Measurements from ENCODE around the gene TRAPPC14.
"Not testable (repeated sequence)": the region's sequence is repeated elsewhere in the genome, so short reads cannot be mapped to it uniquely, and the experiment has no call there.

The TRAPPC14 gene

DNA sequence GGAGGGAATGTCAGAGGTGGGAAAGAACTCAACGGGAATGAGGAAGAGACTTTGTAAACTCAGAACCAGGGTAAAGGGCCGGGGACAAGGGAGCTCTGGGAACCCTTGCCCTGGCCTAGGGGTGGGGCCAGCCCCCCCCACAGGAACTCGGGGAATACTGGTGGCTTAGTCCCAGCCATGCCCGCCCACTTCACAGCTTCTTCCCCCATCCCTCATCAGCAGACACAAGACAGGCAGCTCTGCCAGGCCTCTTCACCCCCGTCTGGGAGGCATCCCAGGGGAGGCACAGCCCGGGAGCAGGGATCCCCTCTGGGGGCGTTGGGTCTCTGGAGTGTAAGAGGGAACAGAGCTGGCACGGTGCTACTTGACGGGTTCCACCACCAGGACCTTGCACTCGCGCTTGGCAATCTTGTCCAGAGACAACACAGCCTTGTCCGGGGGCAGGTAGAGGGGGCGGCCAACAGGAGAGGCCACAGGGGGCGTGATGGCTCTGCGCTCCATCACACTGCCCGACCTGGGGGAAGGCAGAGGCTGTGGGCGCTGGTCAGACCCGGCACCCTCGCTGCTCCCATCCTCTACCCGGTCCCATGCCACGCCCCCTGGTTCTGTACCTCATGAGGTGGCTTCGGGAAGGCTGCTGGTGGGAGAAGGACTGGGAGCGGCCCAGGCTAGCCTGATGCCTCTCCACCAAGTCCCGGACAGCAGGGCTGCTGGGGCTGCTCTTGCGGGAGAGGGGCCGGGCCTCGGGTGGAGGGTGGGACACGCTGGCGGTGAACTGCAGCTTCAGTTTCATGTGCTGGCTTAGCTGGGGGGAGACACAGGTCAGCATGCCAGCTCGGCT is 3.7 kb downstream of the TRAPPC14 start:
- DNase-seq, result peak in 1 of 56 donors; percentile 6

DNA sequence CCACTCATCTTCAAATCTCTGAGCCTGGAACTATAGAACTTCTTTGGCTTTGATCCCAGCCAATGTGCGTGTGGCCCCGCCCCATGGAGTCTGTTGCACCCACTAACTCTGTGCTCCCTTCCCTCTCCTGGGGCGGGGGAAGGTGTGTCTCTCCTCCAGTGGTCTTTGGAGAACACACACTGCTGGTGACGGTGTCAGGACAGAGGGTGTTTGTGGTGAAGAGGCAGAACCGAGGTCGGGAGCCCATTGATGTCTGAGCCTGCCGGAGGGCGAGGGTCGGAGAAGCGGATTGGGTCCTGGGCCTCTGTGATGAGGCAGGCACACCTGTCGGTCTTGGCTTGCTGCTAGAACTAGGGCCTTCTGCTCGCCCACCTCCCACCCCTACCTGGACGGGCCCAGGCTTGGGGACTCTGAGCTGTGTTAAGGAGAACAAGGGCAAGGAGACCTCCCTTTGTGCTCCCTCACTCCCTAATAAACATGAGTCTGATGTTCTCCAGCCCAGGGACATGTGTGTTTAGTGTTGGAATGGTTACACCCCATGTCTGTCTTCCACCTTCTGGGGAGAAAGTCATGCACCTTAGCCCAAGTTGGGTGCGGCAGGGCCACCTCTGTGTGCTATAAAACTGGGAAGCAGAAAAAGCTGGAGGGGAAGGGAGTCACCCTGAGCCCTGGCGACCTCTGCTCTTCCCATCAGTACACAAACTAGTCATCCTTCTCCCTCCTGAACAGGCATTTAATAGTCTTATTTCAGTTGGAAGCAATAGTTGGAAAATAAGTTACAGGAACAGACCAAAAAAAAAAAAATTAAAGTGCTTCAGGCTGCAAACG is 4.6 kb downstream of the TRAPPC14 start:
- no peak for DNase-seq

- no peak for DNase-seq
These were observed 5.4 kb downstream of the TRAPPC14 start for GRCh38 chr7:100152937-100153666.

- DNase-seq, result no peak
These were observed 6.1 kb downstream of the TRAPPC14 start for GRCh38 chr7:100152404-100152803.

GRCh38 chr7:100148559-100149328 is 9.8 kb downstream of the TRAPPC14 start, which contains the start of gene LAMTOR4:
Gene LAMTOR4, plus strand, starts transcription at chr7:100148918. Its CDS starts 55 bp downstream, at chr7:100148973.
- peak; percentile 88 to 100 (median 99) for DNase-seq

DNA sequence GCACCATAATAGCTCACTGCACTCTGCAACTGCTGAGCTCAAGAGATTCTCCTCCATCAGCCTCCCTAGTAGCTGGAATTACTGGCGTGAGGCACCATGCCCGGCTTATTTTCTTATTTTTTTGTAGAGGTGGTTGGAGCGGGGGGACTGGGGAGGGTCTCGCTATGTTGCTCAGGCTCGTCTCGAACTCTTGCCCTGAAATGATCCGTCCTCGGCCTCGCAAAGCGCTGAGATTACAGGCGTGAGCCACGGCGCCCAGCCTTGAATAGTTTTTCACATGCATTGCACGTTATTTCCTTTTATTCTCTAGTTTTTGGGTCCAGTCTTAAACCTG is 10.3 kb downstream of the TRAPPC14 start:
- DNase-seq, result no peak

DNA sequence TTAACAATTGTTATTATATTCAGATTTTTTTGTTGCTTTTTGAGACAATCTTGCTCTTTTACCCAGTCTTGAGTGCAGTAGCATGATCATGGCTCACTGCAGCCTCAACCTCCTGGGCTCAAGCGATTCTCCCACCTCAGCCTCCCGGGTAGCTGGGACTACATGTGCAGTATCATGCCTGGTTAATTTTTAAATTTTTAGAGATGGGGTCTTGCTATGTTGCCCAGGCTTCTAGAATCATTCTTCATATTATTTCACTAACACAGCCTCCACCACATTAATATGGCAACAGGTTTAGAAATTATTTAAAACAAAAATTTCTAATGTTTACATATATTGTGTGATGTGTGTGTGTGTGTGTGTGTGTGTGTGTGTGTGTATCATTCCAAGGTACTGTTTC is 11.2 kb downstream of the TRAPPC14 start:
- no peak for DNase-seq

DNA sequence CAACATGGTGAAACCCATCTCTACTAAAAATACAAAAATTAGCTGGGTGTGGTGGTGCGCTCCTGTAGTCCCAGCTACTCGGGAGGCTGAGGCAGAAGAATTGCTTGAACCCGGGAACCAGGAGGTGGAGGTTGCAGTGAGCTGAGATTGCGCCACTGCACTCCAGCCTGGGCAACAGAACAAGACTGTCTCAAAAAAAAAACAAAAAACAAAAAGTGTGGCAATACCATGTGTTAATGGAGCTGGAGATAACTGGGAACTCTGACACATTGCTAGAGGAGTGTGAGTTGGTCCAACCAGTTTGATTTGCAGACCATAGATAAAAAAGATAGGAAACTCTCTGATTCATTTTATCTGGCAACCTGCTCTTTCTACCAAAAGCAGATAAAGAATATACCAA is 12.2 kb downstream of the TRAPPC14 start:
- not testable (repeated sequence) for DNase-seq

DNA sequence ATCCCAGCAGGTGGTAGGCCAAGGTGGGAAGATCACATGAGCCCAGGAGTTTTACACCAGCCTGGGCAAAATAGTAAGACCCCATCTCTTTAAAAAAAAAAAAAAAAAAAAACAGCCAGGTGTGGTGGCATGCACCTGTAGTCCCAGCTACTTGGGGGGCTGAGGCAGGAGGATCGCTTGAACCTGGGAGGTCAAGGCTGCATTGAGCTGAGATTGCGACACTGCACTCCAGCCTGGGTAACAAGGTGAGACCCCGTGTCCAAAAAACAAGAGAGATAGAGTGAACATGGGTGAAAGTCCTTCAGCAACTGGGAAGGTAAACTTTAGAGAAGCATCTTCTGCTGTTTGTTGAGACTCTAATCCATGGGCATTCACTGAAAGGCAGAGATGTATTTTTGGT is 16.1 kb downstream of the TRAPPC14 start:
- DNase-seq, result no peak

DNA sequence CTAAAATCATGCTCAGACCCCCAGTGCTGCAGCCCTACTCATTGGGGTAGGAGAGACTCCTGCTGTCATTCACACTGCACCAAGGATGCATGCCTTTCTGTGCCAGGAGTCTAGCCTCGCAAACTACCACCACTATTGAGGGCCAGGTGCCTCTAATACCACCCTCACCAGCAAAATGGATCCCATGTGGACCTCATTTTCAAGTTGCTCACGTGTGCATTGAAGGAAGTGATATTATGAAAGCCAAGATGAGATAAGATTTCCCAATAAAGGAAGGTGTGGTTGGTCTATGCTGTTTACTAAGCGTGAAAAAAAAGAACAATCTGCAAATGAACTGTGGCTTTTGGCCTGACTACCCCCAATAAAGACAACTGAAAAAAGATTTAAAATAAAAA is 17.0 kb downstream of the TRAPPC14 start:
- DNase-seq, result no peak

GRCh38 chr7:100137851-100138760 is 20.4 kb downstream of the TRAPPC14 start:
- no peak for DNase-seq

GRCh38 chr7:100132697-100133151 is 25.8 kb downstream of the TRAPPC14 start:
- peak in 38 of 56 donors; percentile 3 to 66 (median 25) for DNase-seq

GRCh38 chr7:100132126-100132525 is 26.4 kb downstream of the TRAPPC14 start:
- no peak for DNase-seq

- peak in 50 of 56 donors; percentile 19 to 87 (median 56) for DNase-seq
These were observed 27.7 kb downstream of the TRAPPC14 start for GRCh38 chr7:100130608-100131453.

- not testable (repeated sequence) for DNase-seq
These were observed 28.3 kb downstream of the TRAPPC14 start for GRCh38 chr7:100130220-100130607.

- DNase-seq, result peak in 1 of 56 donors; percentile 14
These were observed 29.9 kb downstream of the TRAPPC14 start for GRCh38 chr7:100128637-100128963.

DNA sequence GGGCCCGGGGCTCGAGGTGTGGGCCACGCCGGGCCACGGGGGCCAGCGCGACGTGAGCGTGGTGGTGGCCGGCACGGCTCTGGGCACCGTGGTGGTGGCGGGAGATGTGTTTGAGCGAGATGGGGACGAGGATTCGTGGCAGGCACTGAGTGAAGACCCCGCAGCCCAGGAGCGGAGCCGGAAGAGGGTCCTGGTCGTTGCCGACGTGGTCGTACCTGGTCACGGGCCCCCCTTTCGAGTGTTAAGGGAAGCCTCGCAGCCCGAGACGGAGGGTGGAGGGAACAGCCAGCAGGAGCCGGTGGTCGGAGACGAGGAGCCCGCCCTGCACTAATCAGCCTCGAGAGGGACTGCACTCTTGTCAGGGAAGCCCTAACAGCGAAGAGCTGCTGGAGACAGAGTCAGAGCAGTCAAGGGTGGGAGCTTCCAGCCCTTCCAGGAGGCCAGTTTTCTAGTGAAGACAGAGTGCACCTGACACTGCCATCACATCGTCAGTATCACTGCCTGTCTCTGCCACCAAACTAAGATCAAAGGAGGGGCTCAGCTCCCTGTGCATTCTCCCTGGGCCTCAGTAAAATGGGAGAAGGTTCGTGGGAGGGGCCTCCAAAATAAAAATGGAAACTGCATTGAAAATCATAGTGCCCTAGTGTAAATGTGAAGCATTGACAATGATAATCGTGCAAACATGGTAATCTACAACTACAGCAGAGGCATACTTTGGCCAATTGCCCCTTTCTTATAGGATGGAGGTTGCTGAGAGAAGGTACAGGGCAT is 30.5 kb downstream of the TRAPPC14 start:
- DNase-seq, result peak in 16 of 56 donors; percentile 15 to 56 (median 32)

Measured in nucleus accumbens (tissue), 56 donors.